ENCODE data around the gene COMMD10. TPM values are rescaled to one million over a fixed set of nuclear protein-coding genes. Genes with fewer than 3 reads are reported as not detected.
"Not testable (repeated sequence)": the region's sequence is repeated elsewhere in the genome, so short reads cannot be mapped to it uniquely, and the experiment has no call there.

COMMD10 gene
- total RNA-seq: 31.0 and 39.8 TPM in 2 replicates

DNA sequence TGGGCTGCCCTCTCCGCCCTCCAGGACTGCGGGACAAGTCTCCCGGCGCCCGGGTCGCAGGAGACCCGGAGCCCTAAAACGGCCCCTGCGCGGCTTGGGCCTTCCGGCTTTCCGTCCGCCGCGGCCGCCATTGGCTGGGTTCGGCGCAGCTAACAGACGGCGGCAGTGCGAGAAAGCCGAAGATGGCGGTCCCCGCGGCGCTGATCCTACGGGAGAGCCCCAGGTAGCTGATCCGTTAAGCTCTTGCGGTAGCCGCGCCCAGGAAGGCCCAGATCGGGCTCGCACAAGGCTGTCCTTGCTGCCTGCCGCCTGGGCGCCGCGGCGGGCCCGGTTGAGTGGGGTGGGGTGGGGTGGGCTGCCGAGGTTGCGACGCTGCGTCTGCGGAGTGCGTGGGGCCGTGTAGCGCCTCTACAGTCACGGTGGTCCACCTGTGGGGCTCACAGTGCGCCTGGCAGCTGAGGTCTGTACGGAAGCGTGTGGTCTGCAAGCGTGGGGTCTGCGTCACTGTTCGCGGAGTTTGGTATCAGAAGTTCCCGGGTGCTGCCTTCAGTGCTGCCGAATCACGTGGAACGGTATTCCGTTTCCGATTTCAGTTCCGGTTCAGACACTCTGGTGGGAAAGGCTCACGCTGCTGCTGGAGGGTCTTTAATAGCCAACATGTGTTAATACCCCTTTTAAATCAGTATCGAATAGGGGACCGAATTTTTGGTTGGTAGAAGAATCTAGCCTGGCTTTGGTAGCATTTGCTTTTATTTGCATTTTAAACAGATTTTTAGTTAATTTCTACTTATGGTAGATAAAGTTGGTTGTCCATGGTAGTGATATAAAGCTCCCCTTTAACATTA lies at the start of gene COMMD10:
Gene COMMD10, plus strand, starts transcription at position 155 of the 845 bp plus-strand sequence.
- no peak for DNase-seq (ENCODE audit: extremely low read depth, low read depth, low spot score)

DNA sequence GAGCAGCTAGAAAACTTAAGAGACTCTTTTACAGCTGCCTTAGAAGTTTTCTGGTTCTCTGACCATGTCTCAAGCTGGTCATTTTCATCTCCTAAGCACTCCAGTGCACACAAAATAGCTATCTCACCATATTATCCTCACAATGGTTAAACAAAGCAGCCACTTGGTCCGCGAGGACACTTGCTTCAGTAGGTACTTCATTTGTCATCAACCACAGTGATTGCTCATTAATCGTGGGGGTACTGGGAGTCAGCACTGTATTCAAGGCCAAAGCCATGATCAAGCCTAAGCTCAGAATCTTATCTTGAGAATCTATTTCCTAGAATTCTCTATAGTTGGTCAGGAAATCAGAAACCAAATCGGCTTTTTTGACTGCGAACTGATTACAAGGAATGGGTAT lies 49.7 kb upstream of the COMMD10 start:
- DNase-seq (ENCODE audit: extremely low read depth, low read depth, low spot score): no peak

DNA sequence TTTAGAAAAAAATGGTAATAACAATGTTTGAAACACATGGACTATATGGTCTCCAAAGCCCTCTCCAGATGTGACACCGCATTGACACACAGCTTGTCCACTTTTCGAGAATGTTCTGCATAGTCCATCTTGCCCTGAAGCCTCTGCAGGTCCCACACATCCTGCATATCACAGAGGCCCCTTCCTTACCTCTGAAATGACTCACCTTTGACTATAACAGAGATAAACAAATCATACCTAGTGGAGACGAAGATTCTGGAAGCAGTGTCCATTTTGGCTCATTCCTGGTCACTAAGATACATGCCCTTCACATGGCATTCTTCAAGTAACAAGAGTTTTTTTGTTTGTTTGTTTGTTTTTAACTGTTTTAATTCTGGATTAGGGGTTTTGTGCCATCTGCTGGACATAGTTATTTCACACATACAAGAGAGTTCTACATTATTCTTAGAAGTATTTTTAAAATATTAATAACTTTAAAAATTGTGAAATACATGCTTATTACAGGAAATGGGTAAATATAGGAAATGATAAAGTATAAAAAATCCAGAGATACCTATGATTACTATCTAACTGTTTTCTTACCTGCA lies 47.5 kb upstream of the COMMD10 start:
- DNase-seq (ENCODE audit: extremely low read depth, low read depth, low spot score): peak; percentile 9

DNA sequence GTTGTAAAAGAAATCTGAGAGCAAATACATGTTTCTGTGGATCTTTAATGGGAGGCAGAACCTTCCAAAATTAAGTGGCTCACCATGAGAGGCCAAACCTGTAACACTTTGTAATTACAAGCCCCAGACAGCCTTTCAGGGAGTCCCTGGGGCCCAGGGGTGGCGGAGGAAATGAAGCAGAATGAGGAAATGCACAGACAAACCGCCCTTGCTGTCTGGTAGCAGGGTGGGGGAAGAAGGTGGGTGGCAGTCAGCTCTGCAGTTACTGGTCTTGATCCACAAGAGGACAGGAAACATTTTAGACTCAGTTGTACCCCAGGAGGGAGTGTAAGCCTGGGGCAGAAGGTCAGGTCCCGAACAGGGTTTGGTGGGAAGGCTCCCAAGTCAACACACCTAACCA lies 46.0 kb upstream of the COMMD10 start:
- DNase-seq (ENCODE audit: extremely low read depth, low read depth, low spot score): no peak

DNA sequence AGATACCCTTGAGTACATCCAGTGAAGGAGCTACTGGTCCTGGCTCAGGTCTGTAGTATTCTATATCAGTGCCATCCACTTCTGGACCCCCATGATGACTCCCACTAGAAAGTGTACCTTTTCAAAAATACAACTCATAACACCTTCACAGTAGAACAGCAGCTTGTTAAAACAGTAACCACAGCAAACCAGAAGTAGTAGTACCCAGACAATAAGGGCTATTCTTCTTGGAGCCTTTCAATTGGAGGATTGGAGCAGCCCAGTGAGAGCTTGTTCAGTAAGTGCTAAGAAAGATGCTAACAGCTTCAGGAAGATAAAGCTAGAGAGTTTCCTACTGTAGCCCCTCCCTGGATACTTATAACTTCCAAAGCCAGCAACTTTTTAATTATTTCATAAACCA lies 42.5 kb upstream of the COMMD10 start:
- DNase-seq (ENCODE audit: extremely low read depth, low read depth, low spot score): no peak

DNA sequence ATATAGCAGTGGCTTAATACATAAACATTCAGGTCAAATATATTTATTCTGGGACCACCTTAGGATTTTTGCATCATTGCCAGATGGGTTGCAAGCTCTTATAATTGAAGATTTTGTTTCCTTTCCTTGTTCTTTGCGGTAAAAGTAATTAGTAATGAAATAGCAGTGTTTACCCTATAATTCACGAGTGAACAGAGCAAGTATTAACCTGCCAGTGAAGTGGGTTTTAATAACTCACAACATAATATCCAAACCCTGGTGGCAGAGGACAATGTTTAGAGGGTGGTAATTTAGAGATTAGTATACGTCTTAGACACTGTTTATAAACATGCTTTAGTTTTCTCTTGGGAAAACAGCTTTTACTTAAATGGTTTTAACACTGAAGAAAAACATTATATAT lies 40.8 kb upstream of the COMMD10 start:
- DNase-seq (ENCODE audit: extremely low read depth, low read depth, low spot score): no peak

DNA sequence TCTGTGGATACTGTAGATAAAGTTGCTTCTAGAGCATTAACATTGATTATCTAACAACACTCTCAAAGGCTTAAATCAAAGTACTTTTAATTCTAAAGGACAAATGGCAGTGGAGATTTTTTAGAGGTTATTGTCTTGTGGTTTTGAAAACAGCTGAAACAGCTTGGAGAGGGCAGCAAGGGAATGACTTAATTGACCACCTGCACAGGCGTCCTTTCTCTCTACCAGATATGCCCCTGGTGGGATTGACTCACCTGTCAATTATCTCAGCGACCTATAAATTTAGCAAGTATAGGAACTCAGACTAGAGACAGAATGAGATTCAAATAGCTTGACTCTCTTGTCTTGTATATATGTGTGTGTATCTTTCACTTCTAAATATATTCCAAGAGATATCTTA lies 39.0 kb upstream of the COMMD10 start:
- no peak for DNase-seq (ENCODE audit: extremely low read depth, low read depth, low spot score)

DNA sequence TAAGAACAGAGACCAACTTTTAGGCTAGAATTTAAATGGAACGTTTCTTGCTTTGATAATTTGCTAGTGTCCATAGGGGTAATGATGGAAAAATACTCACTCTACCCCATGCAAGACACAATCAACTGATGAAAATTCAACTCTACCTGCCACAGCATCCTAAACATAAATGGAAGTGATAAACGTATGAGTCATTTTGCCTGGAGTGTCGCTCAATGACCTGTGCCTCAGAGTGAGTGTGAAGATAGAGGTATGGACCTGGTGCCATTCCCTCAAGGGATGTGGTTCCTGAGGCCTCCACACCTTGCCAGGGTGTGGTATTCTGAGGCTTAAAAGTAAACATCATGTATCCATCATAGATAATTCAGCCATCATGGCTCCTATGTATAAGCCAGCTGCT lies 38.6 kb upstream of the COMMD10 start:
- no peak for DNase-seq (ENCODE audit: extremely low read depth, low read depth, low spot score)

DNA sequence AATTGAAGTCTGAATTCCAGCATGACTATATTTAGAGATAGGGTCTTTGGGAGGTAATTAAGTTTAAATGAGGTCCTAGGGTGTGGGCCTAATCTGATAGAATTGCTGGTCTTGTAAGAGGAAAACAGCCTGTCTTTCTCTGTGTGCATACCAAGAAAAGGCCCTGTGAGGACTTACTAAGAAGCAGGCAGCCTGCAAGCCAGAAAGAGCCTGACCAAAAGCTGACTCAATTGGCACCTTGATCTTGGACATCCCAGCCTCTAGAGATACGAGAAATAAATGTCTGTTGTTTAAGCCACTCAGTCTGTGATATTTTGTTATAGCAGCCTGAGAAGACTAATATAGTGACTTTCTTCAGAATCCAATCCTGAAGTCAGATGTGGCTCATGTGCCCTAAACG lies 38.0 kb upstream of the COMMD10 start:
- no peak for DNase-seq (ENCODE audit: extremely low read depth, low read depth, low spot score)

DNA sequence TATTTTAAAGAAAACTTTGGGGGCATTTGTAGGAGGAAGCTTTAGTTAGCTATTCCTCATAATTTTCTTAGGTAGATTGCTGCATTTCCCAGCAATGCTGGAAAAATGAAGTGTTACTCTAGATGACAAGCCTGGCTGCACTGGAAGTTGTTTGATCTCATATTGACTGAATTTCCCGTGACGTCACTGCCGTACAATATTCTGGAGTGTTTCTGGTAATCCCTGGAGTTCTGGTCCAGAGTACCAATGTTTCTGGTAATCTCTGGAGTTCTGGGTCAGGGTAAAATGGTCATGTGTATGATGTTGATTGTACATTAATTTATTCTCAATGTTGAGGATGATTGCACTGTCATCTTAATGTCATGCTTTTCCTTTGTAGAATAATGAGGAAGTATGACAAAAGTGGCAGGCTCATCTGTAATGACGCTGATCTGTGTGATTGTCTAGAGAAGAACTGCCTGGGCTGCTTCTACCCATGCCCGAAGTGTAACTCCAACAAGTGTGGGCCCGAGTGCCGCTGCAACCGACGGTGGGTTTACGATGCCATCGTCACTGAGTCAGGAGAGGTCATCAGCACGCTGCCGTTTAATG lies 26.4 kb upstream of the COMMD10 start:
- DNase-seq (ENCODE audit: extremely low read depth, low read depth, low spot score): no peak

DNA sequence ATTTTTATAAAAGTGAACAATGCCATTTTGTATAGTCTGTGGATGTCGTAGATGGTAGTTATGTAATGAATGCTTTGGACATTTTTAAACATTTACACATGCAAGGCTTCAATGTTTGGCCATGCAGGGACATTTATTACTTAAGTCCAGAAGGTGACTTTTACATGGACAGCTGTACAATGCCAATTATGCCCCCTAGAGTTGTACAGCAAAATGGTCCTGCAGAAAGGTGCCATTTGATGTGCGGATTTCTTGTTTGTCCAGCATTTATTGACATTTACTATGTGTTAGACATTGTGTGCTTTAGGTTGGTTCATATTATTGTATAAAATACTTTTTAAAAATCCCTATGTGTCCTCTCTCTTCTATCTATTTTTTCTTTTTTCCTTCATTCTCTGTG lies 22.5 kb upstream of the COMMD10 start:
- no peak for DNase-seq (ENCODE audit: extremely low read depth, low read depth, low spot score)

DNA sequence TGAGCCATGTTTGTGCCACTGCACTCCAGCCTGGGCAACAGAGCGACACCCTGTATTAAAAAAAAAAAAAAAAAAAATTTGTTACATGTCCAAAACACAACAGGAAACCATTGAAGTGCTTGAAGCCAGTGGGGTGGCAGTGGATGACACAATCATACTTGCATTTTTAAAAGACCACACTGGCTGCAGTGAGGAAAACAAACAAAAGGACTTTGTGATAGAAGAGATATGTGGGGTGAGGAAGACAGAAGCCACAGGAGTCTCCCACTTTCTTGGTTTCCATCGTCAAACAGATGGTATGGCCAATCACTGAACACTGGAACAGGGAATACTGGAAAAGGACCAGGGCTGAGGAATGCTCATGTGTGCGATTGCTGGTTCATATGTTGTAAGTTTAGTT lies 20.9 kb upstream of the COMMD10 start:
- DNase-seq (ENCODE audit: extremely low read depth, low read depth, low spot score): no peak

DNA sequence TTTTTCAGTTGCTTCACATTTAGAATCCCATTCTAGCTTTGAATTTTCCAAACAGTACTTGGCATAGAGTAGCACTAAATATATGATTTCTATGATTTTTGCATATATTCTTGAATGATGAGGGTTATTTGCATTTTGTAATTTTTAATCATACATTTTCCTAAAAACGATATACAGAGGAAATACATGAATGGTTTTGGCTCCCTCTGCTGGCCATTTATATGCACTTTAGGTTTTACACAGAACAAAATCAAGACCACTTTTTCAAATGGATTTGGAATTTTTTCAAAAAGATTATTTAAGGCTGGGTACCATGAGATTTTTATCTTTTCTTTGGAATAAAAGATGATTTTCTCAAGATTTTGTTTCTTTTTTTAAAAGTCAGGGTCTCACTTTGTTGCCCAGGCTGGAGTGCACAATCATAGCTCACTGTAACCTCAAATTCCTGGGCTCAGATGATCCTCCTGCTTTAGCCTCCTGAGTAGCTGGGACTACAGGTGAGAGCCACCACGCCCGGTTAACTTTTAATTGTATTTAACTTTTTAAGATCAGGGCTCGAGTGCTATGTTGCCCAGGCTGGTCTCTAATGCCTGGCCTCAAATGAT lies 16.7 kb upstream of the COMMD10 start:
- no peak for DNase-seq (ENCODE audit: extremely low read depth, low read depth, low spot score)

DNA sequence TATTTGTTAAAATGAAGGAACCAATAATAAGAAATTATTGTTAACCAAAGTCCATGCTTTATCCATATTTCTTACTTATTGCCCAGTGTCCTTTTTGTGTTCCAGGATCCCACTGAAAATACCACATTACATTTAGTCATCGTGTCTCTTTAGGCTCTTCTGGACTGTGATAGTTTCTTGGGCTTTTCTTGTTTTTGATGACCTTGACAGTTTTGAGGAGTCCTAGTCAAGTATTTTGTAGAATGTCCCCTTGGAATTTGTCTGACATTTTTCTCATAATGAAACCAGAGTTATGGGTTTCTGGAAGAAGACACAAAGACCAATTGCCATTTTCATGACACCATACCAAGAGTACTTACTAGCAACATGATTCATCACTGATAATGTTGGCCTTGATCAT lies 13.6 kb upstream of the COMMD10 start:
- DNase-seq (ENCODE audit: extremely low read depth, low read depth, low spot score): no peak

DNA sequence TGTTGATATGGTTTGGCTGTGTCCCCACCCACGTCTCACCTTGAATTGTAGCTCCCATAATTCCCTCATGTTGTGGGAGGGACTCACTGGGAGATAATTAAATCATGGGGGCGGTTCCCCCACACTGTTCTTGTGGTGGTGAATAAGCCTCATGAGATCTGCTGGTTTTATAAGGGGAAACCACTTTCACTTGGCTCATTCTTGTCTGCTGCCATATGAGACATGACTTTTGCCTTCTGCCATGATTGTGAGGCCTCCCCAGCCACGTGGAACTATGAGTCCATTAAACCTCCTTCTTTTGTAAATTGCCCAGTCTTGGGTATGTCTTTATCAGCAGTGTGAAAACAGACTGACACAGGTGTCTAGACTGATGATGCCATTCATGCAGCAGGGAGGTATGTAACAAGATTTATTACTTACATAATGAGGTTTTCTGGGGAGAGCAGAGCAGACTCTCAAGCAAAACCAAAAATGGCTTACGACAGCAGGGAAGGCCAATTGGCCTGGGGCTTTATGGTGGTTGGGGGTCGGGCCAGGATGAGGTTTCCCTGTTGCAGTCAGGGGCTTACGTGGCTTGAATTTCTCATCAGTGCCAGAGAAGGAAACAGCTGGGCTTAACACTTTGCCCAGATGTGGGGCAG lies 9.5 kb upstream of the COMMD10 start:
- no peak for DNase-seq (ENCODE audit: extremely low read depth, low read depth, low spot score)

DNA sequence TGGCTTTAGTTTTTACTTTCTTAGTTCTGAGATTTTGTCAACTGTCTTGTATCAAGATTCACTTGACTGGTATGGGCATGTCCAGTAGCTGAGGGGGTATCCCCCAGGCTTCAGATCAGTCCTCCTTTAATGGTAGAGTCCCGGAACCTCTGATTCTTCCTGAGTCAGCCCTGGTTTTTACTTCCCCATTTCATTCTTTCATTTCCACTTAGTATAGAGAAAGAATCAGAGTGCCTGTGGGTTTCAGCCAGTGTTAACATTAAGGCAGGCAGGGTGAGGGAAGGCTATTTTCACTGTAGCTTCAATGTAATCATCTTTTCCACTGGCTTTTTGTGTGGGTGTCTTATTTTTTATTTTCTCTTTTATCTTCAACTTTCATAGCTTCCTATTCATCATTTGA lies 8.3 kb upstream of the COMMD10 start:
- no peak for DNase-seq (ENCODE audit: extremely low read depth, low read depth, low spot score)

DNA sequence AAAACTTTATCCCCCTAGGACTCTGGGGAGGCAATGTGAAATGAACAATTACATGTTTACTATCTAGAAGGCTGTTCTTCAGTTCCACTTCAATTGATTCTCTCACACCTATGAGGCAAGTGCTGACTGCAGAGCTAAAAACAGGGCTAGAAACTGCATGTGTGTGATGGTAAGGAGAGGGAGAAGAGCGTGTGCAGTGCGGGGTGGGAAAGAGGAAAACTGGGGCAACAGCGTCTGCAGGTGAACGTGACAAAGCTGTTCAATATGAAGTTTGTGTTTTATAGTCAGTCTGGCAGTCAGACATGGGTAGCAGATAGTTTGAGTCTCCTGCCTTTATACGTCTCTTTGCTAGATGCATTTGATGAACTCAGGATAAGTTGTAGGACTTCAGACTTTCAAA lies 6.6 kb upstream of the COMMD10 start:
- no peak for DNase-seq (ENCODE audit: extremely low read depth, low read depth, low spot score)

DNA sequence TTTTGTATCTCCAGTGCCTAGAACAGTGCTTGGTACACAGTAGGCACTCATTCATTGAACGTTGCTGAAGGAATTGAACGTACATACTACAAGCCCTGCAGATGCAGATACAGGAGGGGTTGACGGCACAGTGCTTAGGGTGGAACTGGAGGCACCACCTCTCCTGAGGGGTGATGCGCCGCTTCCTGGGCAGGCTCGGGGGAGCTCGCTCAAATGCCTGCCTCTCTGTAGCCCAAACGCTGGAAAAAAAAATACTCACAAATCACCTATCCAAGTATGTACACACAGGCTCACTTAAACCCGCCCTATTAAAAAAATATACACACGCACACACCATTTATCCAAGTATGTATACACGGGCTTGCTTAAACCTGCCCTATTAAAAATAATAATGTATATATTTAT lies 536 bp upstream of the COMMD10 start:
- DNase-seq (ENCODE audit: extremely low read depth, low read depth, low spot score): no peak

DNA sequence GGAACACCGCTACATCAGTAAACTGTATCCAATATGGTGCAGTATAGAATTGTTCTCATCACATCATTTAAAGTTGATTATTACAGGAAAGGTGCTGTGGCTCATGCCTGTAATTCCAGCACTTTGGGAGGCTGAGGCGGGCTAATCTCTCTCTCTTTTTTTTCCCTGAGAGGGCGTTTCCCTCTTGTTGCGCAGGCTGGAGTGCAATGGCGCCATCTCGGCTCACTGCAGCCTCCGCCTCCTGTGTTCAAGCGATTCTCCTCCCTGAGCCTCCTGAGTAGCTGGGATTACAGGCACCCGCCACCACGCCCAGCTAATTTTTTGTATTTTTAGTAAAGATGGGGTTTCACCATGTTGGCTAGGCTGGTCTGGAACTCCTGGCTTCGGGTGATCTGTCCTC lies 1.5 kb downstream of the COMMD10 start:
- DNase-seq (ENCODE audit: extremely low read depth, low read depth, low spot score): not testable (repeated sequence)

DNA sequence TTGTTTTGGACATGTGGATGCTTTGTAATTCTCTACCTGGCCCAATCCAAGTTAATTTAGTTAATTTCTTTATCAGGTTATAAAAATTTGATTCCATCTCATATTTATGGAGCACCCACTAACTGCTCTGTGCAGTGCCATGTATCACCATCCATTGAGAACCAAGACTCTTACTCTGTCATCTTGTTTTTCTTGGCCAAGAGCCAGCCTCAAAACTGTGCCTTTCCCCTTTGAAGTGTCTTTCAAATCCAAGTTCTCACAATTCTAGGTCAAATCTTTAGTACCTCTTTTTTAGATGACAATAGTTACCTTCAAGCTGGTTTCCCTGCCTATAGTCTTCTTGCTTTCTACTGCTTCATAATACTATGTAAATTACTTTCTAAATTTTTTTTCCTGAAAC lies 3.2 kb downstream of the COMMD10 start:
- no peak for DNase-seq (ENCODE audit: extremely low read depth, low read depth, low spot score)

DNA sequence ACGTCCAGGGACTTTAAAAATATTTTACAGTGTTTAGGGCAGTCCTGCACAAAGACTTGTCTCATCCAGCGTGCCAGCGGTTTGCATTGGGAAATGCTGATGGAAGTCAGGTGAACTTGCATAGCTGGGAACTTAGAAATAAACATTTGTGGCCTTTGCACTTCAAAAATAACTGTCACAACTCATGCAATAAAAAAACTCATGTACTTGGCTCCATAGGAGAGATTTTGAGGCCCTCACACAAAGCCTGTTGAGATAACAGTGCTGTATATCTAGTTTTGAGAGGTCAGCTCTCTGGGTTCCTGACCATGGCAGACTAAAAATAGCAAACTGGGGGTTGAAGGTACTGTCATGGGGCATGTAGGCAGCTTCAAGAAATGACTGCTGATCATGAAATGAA lies 5.5 kb downstream of the COMMD10 start:
- DNase-seq (ENCODE audit: extremely low read depth, low read depth, low spot score): no peak

Data from glomerular endothelial cell (primary cell).